Measurements from ENCODE around the gene SEMA4C.

The SEMA4C gene

DNA sequence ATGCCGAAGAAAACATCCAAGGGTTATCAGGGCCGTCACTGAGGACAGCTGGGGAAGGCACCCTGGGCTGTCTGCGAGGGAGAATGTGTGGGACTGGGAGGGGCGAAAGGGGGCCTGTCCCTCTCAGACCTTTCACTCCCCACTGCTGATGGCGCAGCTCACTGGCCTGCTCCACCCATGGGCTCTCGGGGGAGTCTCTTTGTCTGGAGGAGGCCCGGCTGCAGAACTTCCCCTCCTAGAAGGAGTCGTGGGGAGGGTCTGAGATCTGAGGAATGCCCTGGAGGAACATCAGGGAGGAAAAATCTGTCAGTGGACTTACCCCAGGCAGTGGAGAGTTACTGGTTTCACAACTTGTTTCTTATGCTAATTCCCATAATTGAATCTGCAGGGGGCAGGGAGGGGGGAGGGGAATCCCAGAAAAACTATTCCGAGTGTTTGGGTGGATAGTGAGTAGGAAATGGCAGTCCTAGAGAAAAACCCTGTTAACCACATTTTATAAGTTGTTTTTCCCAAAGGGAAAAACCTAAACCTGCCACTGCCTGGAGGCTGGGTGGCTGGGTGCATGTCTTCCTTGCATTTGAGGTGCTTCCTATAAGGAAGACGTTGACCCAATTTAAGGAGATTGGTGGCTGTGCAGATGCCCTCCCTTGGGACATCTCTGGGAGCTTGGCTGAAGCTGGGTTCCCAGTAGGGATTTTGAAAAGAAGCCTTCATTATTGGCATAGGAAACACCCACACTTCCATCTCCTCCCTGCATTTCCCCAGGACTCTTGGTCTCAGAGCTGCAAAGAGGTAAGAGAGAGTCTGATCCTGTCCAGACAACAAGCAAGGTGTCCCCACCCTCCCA, 11.7 kb upstream of the SEMA4C start:
- DNase-seq (ENCODE audit: low read depth in 2 of 2) = no peak

DNA sequence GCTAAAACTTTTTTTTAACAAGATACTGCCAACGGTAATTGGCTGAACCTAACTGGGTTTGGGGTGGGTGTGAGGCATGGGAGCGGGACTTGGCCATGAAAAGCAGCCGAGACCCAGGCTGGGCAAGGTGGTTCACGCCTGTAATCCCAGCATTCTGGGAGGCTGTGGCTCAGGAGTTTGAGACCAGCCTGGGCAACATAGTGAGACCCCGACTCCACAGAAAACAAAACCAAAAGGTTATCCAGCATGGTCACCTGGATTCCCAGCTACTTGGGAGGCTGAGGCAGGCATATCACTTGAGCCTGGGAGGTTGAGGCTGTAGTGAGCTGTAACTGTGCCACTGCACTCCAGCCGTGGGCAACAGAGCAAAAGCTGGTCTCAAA, 11.0 kb upstream of the SEMA4C start:
- DNase-seq (ENCODE audit: low read depth in 2 of 2) = no peak

DNA sequence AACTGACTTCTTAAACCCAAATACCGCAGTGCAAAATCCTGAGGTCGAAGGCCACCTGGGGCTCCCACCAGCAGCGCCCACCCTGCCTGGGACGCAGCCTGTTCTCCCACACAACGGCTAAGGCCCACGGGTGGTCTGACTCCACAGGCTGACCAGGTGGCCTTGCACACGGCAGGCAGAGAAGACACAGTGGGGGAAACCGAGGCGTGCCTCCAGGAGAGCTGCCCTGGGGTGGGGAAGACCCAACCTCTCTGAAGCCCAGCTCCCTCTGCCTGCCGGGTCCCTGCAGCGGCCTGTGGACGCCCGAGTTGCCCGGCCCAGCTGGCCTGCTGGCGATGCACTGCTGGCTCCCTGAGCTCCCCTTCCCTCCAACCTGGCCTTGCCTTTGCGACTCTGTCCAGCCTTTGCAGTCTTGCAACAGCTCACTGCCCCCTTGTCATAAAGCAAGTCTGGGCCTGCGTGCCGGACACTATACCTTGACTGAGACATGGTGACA, 9.7 kb upstream of the SEMA4C start:
- DNase-seq (ENCODE audit: low read depth in 2 of 2) = no peak

DNA sequence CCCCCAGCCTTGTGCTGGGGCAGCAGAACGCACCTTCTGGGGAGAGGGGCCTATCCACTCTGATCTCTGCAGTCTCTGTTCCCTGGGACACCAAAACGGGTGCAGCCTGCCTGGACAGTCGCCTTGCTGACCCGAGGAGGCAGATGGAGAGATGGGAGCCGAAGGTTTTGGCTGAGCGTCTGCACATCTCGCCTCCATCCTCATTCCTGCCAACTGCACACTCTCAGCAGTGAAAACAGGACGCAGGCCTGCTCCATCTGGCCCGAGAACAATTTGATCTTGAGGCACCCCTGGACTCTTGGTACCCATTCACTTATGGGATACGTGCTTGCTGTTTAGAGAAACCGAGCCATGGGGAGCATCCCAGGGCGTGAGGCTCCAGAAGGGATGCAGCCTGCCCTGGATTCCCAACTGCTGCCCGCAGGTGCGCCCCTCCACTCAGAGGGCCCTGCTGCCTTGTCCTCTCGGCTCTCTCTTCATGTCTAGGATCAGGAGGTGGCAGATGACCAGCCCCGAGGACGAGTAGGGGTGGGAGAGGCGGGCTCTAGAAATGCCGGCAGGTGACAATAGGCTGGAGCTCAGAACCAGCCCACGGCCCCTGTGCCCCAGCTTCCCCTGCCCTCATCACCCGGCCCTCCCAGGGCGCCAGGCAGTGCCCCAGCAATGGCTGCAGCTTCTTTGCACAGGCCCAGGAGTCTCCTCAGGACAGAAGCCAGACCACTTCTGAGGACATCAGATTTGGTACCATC, 9.1 kb upstream of the SEMA4C start:
- no peak for DNase-seq (ENCODE audit: low read depth in 2 of 2)

DNA sequence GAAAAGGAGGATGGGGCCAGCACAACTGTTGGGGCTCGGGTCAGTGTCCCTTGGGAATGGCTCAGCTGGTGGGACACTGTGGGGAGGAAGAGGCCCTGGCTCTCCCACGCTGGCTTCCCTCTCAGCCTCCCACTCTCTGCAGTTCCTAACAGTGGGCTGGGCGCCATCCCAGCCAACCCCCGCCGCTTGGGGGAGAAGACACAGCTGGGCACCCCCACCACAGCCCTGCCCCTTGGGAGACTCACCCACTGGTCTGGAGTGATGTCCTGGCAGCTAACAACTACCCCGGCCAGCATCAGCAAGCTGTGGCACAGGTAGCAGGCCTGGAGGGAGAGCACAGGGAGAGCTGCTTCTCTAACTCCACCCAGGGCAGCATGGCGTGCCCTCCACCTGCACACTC, 8.3 kb upstream of the SEMA4C start:
- no peak for DNase-seq (ENCODE audit: low read depth in 2 of 2)

DNA sequence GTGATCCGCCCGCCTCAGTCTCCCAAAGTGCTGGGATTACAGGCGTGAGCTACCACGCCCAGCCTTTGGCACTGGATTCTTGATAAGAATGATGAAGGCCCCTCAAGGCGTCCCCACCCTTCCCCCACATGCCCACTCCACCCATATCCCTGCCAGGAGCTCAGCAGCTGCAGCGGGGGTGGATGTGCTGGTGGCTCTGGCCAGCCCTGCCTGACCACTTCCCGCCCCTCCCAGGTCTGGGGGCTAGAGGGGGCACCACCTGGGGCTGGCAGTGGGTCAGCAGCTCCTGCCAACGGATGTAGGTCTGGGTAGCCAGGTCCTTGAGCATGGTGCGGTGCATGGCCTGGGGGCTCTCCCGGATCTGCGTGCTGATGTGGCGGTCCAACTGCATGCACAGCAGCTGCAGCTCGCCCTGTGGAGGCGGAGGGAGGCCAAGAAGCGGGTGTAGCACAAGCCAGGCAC, 7.8 kb upstream of the SEMA4C start:
- DNase-seq (ENCODE audit: low read depth in 2 of 2) = no peak

DNA sequence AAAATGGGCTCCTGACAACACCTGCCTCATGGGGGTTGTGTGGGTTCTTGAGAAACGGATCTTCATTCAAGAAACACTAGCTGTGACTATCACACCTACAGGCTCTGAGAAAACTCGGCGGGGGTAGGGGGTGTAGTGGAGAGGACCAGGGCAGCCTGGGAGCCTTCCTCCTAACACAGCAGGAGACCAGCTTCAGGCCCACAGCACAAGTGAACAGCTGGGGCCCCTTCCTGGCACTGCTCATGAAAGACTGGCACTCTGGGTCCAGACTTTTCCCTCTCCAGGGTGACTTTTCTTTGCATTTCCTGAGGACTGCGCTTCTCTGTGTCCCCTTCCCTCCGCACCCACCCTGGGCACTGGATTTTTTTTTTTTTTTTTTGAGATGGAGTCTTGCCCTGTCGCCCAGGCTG, 7.2 kb upstream of the SEMA4C start:
- no peak for DNase-seq (ENCODE audit: low read depth in 2 of 2)

DNA sequence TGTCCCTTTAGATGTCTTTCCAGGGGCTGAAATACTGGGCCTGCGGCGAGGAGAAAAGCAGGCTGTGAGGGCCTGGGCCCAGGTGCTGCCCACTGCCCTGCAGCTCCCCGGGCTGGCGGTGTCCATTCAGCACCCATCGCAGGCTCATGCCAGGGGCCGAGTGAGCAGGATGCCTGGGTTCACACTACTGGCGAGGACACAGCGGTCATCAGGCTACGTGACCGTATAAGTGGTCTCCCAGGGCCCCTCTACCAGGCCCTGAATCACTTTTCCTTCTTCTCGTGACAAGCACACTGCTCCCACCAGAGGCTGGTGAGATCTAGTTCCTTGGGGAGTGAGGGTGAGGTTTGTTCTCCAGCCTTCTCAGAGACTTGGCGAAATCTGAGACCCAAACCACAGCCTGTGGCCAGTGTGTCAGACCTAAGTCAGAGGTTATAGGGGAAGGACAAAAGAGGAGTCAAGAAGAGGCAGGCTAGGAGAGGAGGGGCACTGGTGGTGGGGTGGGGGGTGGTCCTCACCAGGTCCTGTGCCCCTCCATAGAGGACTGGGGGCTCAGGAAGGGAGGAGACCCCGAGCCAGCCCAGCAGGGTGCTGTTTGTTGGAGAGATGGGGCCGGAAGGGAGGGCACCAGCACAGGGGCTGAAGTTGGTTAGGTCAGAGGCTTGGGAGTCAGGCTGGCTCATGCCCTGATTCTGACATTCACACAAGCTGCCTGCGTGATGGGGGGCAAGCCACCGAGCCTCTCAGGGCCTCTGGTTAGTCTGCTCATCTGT, 6.6 kb upstream of the SEMA4C start:
- no peak for DNase-seq (ENCODE audit: low read depth in 2 of 2)

DNA sequence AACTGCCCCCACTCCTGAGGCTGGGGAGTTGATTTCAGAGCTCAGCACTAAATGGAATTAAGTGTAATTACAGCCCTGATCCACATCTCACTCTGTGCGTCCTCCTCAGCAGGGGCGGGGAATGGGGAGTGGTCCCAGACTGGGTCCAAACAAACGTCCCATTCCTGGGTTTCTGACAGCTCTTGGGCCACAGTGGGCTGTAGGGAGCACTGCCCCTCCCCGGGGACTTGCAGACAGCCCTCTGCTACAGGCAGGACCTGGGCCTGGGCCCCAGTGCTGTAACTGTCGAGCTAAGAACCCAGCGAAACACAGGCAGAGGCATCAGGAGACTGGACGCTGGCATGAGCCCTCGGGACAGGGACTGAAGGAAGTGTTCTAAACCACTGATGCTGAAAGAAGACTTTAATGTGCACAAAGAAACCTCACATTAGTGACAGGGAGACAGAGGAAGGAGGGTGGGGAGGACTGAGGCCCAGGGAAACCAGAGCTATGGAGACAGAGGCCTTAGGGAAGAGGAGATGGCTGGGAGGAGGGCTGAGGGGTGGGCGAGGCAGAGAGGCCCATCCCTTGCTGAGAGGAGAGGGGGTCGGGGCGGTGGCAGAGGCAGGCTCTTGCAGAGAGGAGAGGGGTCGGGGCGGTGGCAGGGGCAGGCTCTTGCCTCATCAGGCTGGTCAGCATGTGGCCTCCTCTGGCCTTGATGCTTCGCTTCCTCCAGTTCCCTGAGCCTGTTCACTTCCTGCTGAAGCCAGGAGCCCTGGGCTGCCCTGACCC, 5.8 kb upstream of the SEMA4C start:
- no peak for DNase-seq (ENCODE audit: low read depth in 2 of 2)

DNA sequence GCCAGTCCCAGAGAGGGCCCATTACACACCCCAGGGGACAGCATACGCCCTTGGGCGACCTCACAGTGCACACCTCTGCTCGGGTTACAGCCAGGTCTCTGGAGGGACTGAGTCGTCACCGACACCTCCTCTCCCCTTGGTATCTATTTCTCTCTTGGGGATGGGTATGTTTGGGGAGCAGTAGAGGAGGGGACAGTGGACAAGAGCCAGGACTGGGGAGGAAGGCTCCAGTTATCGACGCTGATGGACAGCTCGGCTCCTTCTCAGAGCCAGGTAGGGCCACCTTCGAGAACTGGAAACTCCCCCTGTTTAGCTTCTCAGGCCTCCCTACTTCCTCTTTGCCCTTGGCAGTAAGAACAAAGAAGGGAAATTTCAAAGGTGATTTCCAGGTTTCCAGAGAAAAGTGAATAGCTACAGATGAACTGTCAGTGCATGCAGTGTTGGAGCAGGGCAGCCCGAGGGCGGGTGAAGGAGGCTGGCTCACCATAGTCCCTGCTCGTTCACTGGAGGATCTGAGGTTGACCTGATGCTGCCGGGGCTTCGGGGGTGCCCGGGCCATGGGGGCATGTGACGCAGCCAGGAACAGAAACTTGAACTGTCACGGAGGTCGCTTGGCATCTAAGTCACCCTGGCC, 4.4 kb upstream of the SEMA4C start:
- DNase-seq (ENCODE audit: low read depth in 2 of 2) = no peak

DNA sequence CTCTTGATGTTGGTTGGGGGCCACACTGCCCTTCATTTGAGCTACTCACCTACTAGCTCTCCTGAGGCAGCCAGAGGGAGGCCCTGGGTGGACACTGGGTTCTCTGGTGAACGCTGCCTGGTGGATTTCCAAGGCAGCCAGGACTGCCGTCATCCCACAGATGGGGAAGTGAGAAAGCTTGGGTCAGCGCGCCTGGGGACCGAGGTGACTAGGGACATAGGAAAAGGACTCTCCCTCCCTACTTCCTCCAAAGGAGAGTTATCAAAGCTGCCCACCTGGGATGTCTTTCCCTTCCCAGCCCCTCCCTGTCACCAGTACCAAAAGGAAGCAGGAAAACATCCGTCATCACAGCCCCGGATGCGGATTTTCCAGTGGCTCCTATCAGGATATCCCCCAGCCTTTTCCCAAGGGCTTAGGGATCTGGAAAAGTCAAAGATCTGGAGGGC, 3.8 kb upstream of the SEMA4C start:
- no peak for DNase-seq (ENCODE audit: low read depth in 2 of 2)

DNA sequence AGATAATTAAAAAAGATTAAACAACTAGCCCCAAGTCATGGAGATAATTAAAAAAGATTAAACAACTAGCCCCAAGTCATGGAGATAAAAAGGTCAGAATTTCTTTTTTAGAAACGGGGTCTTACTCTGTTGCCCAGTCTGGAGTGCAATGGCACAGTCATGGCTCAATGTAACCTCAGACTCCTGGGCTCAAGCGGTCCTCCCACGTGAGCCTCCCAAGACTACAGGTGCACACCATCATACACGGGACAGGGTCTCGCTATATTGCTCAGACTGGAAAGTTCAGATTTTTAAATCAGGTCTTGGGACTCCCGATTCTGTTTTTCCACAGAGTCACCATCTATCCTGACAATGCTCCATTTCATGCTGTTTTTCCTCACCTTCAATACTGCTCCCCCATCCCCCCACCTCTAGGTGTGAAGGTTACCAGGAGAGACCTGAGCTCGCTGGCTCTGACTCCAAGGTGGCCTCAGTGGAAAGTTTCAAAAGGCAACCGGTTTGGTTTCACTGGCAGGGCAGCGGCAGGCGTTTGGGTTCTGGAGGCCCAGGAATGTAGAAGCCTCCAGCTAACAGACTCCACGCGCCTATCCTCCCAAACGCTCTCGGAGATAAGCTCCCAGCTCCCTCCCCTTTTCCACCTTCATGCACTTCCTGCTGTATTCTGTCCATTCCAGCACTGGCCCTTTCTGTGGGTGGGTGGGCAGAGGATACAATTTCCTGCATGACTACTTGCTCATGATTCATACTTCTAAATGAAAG, 2.9 kb upstream of the SEMA4C start:
- no peak for DNase-seq (ENCODE audit: low read depth in 2 of 2)

DNA sequence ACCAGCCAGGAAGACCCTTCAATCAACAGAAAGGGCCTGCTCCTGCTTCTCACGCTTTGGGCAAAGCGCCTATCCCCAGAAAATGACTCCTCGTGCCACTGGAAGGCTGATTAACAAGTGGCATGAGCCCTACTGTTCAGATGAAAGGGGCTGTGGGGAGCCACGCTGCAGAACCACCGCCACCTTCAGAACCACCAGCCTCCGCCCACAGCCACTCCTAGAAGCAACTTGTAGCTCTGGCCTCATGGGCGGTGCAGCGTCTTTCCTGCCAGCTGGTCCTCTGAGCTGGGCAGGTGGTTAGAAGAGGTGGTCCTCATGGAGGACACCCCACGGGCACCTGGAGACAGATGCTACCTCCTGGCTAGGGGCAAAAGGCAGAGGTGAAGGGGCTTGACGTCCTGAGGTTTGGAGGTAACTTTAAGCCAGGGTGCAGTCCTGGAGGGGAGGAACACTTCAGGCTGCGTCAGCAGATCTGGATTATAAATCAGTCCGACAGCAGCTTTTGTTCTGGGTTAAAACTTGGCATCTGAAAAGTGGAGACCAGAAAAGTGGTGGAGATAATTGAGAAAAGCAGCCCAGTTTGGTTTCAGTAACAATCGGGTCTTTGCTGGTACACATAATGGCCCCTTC, 861 bp upstream of the SEMA4C start:
- peak in 1 of 2 donors; percentile 44 for DNase-seq (ENCODE audit: low read depth in 2 of 2)

DNA sequence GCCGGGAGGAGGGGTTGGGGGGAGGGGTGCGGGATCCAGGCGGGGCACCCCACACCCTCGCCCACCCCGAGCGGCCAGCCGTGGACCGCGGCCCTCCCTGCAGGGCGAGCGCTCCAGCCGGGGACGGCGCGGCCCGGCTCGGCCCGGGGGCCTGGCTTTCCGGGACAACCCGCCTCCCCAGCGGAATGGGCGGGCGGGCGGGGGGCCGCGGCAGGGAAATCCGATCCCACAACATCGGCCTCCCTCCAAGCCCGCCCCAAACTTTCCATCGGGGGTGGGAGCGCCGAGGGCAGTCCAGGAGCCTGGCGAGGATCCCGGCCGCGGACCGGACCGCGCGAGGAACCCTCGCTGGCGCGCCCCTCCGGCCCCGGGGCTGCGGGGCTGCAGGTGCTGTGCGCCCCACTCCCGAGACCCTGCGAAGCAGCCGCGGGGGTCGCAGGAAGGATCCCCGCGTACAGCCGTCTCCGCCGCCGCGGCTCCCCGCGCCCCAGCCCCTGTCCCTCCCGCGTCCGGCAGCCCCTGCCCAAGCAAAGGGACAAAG, 529 bp downstream of the SEMA4C start:
- DNase-seq (ENCODE audit: low read depth in 2 of 2) = no peak

DNA sequence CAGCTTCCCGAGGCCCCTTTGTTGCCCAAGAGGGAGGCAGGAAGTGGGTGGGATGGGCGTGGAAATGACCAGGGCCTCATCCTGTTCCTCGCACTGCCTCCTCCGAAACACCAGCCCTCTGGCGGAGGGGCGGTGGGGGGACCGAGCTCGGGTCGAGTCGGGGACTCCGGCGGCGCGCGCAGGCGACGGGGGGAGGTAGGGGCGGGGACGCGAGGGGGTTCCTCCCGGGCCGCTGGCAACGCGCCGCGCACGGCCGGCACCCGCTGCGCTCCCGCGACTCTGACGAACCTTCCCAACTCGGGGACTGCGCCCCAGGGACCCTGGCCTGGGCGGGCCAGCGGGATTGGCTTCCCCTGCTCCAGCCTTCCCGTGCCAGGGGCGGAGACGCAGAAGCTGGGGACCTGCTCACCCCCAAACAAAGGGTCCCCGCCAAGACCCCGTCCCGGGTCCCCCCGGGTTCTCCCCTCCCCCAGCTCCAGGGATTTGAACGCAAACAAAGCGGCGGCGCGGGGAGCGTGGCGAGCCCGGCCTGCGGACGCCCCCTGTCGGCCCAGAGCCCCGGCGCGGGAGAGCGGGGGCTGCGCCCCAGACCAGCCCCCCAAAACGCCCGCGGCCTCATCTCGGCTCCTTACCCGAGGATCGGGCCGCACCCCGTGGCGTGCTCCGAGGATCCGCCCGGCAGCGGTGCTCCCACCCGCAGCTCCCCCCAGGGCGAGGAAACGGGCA, 1.2 kb downstream of the SEMA4C start:
- DNase-seq (ENCODE audit: low read depth in 2 of 2) = peak; percentile 30 to 51

DNA sequence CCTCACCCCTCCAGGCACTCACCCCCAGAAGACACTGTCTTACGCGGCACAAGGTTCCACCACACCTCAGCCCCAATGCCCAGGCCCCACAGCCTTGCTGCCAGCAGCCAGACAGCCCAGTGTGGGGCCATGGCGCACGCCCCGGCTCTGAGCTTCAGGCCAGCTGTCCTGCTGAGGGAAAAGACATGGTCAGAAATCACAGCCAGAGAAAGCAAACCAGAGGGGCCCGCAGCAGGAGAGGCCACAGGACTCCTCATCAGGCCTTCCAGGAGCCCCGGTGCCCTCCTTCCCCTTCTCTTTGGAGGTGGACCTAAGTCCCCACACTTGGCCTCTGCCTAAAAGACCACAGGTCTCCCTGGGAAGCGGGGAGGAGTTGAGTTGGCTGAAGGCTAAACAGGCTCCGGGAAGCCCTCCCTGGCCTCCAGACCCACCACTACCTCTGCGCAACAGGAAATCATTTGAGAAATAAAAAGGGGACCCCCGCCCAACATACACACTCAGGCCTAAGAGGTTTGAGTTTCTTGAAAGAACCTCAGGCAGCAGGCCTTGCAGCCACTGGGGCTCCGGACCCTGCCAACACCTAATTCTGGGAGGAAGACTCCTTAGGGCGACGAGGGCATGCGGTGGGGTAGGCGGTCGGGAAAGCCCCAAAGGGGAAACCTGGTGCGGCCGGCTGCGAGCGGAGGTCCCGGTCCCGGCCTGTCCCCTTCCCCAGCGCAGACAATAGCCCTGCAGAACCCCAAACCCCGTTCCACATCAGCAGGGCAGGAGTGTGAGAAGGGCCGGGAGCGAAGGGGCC, 1.9 kb downstream of the SEMA4C start:
- no peak for DNase-seq (ENCODE audit: low read depth in 2 of 2)

DNA sequence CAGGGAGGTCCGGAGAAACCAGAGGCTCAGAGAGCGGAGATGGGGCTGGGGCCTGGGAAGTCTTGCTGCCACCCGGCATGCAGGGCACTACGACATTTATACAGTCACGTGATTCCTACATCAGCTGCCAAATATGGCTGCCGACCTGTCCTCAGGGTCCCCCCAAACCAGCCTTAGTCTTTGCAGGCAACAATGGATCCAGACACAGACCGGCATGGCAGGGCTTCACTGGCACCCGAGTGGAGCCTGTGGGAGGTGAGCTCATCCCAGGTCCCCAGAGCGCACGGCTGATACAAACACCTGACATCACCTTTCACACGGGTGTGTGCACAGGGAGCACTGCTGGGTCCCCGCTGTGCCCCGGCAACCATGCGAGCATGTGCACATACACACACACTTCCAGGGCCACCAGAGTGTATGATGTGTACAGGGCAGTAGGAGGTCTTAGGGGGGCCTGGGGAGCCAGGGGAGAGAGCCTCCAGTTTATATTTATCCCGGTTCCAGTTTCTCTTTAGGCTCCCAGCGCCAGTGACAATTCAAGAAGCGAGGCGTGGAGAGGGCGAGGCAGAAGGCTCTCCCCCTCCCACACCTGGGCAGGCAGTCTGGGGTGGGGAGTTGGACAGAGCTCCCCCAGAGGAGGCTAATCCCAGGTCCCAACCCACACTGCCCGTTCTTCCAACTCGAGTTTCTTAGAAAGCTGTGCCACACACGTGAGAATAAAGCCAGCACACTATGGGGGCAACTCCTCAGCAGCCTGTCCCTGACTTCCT, 2.7 kb downstream of the SEMA4C start:
- no peak for DNase-seq (ENCODE audit: low read depth in 2 of 2)

Data from stimulated activated CD4-positive, alpha-beta T cell treated with anti-CD3 and anti-CD28 coated beads, Interleukin-1b, Interleukin-23, amount 100 ng/mL, for 4 hours (primary cell).